SU-DHL-6 (cell line): ENCODE results near the gene LCE2C.

Experiments
- H2AFZ ChIP-seq: fragments of 200-600 bp; sonication (generic); 2 replicates; pipeline ENCODE4 v1.6.1; 2014; ENCODE audit warnings: low read depth, mild to moderate bottlenecking, moderate library complexity, mixed read lengths, antibody characterized with exemption, low read length; ENCODE audit not compliant: severe bottlenecking
- H3F3A ChIP-seq: fragments of 200-600 bp; shearing (Covaris generic); 2 replicates; pipeline ENCODE4 v1.6.0; 2016; ENCODE audit warnings: antibody characterized with exemption, mild to moderate bottlenecking; ENCODE audit not compliant: insufficient read depth
- H3K27ac ChIP-seq: fragments of 200-600 bp; sonication (generic); 2 replicates; pipeline ENCODE4 v1.5.1; 2016; ENCODE audit warnings: low read depth, mild to moderate bottlenecking, low read length, moderate library complexity, mixed read lengths
- H3K27me3 ChIP-seq: fragments of 200-600 bp; sonication (generic), shearing (Covaris generic); 2 replicates; pipeline ENCODE4 v1.6.0; 2014; ENCODE audit warnings: mild to moderate bottlenecking, low read length
- H3K36me3 ChIP-seq: fragments of 200-600 bp; sonication (generic); 2 replicates; pipeline ENCODE4 v1.6.1; 2014; ENCODE audit warnings: mild to moderate bottlenecking, low read length, mixed read lengths
- H3K4me2 ChIP-seq: fragments of 300-600, 200-600 bp; shearing (Covaris generic), sonication (generic); 2 replicates; pipeline ENCODE4 v1.6.0; 2014; ENCODE audit warnings: low read length, low read depth, mild to moderate bottlenecking; ENCODE audit not compliant: poor library complexity, severe bottlenecking
- H3K4me3 ChIP-seq: fragments of 200-600 bp; sonication (generic); 2 replicates; pipeline ENCODE4 v1.5.1; 2014; ENCODE audit warnings: antibody characterized with exemption, low read length, mild to moderate bottlenecking, mixed read lengths; ENCODE audit not compliant: insufficient read depth, poor library complexity, severe bottlenecking
- H3K79me2 ChIP-seq: fragments of 200-600 bp; sonication (generic); 2 replicates; pipeline ENCODE4 v1.6.1; 2014; ENCODE audit warnings: mild to moderate bottlenecking, low read length, moderate library complexity; ENCODE audit not compliant: insufficient read depth
- H3K9ac ChIP-seq: fragments of 200-600 bp; sonication (generic); 2 replicates; pipeline ENCODE4 v1.7.0; 2014; ENCODE audit warnings: mild to moderate bottlenecking, low read length
- H3K9me2 ChIP-seq: fragments of 200-600 bp; sonication (generic); replicated peaks from 2 replicates; pipeline ENCODE4 v1.6.1; 2014; ENCODE audit warnings: low read length; ENCODE audit not compliant: insufficient read depth
- H3K9me3 ChIP-seq: fragments of 200-600 bp; sonication (generic); 2 replicates; pipeline ENCODE4 v1.6.1; 2014; ENCODE audit warnings: low read length, mixed read lengths; ENCODE audit not compliant: insufficient read depth
- H4K20me1 ChIP-seq: fragments of 200-600 bp; sonication (generic); 2 replicates; pipeline ENCODE4 v1.6.1; 2014; ENCODE audit warnings: low read depth, mild to moderate bottlenecking, antibody characterized with exemption, low read length, moderate library complexity, mixed read lengths
- CTCF ChIP-seq: fragments of 200-600 bp; sonication (generic); IDR thresholded peaks from one replicate; pipeline ENCODE4 v1.5.1; 2017; ENCODE audit warnings: antibody characterized with exemption, mild to moderate bottlenecking, low read length, moderate library complexity; ENCODE audit not compliant: insufficient read depth, poor library complexity, severe bottlenecking
- EZH2phosphoT487 ChIP-seq: fragments of 200-600 bp; sonication (generic), shearing (Covaris generic); conservative IDR thresholded peaks from 2 replicates; pipeline ENCODE4 v1.6.1; 2018; ENCODE audit warnings: mild to moderate bottlenecking, antibody characterized with exemption, low read length, moderate library complexity, mixed read lengths

LCE2C gene

DNA sequence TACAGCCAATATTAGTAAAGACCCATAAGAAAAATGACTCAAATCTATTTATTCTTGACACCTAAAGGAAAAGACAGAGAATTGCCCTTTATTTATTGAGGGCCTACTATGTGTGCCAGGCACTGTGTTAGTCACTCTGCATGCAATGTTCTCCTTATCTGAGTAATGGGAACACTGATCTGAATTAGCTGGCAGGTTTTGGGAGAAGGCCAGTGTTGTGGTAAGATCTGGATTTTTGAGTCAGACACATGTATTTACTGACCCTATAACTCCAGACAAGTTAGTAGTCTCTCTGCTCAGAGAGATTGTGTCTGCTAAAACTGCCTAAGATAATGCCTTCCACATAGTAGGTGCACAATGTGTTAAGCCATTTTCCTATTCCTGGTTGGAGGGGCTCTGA lies 50.2 kb downstream of the LCE2C start:
- no peaks in the 10 kb centered on the region for H3K9me3 ChIP-seq
- H3K79me2 ChIP-seq: no peaks in the 10 kb centered on the region
- H4K20me1 ChIP-seq: no peaks in the 10 kb centered on the region
- H3K4me2 ChIP-seq: no peak overlapping the region
- H3K36me3 ChIP-seq: no peaks in the 10 kb centered on the region
- H3K27me3 ChIP-seq: no peaks in the 10 kb centered on the region
- no peak overlapping the region for H3K9ac ChIP-seq
- TF ChIP-seq CTCF (no peak), EZH2phosphoT487 (no peak)
- H3F3A ChIP-seq: no peaks in the 10 kb centered on the region
- no peak overlapping the region for H2AFZ ChIP-seq
- no peaks in the 10 kb centered on the region for H3K9me2 ChIP-seq
- no peak overlapping the region for H3K4me3 ChIP-seq
- no peak overlapping the region for H3K27ac ChIP-seq
